Retinal pigment epithelial cell (primary cell): ENCODE data around the gene FASTK.

Source experiments
- DNase-seq: peaks from one replicate; pipeline ENCODE4 v3.0.0-alpha.2; 2010; ENCODE audit warnings: low read depth
- H3K4me3 ChIP-seq: 2 replicates; pipeline ENCODE4 v1.5.1; 2011; ENCODE audit warnings: mild to moderate bottlenecking, low read length, control low read depth, moderate library complexity
- CTCF ChIP-seq: conservative IDR thresholded peaks from 2 replicates; pipeline ENCODE4 v1.5.1; 2011; ENCODE audit warnings: low read depth, low read length, control low read depth, inconsistent platforms

Gene FASTK

GRCh38 chr7:151122276-151122675 is 41.7 kb upstream of the FASTK start:
- peak; percentile 15 for TF ChIP-seq CTCF

GRCh38 chr7:151121380-151122170 is 41.0 kb upstream of the FASTK start:
- no peak for TF ChIP-seq CTCF
- DNase-seq = no peak
- no peak overlapping the region for H3K4me3 ChIP-seq

More at GRCh38 chr7:151122276-151122675, 41.7 kb upstream of the FASTK start:
- no peak overlapping the region for H3K4me3 ChIP-seq
- DNase-seq = no peak

- no peak for DNase-seq
- TF ChIP-seq CTCF = no peak
- no peak overlapping the region for H3K4me3 ChIP-seq
Observed at GRCh38 chr7:151120896-151121295, 40.3 kb upstream of the FASTK start.

- no peak overlapping the region for H3K4me3 ChIP-seq
- no peak for DNase-seq
- no peak for TF ChIP-seq CTCF
Observed at GRCh38 chr7:151119902-151120301, 39.3 kb upstream of the FASTK start.

- no peak for TF ChIP-seq CTCF
- DNase-seq = no peak
- H3K4me3 ChIP-seq = no peak overlapping the region
Observed at GRCh38 chr7:151119055-151119415, 38.4 kb upstream of the FASTK start.

GRCh38 chr7:151118108-151119054 is 37.8 kb upstream of the FASTK start:
- DNase-seq = no peak
- no peak for TF ChIP-seq CTCF
- H3K4me3 ChIP-seq = no peak overlapping the region
